Measurements from ENCODE around the gene LAPTM4A.

Gene LAPTM4A

GRCh38 chr2:20016346-20016745 lies 35.1 kb downstream of the LAPTM4A start:
- no peak for TF ChIP-seq CTCF (IDR thresholded peaks at IDR 0.05; ENCODE audit: control extremely low read depth, extremely low read depth, low read depth, missing control alignments)
- POLR2A ChIA-PET, result interaction anchor here (1.5 kb wide), 1 partner anchor 431 kb away, joined by 6 read pairs; the partner anchor contains the start of gene RHOB
- CTCF ChIA-PET, result interaction anchor here (0.7 to 4.7 kb wide), 45 partner anchors 7 to 635 kb away, joined by 3 to 63 read pairs (median 6); partner anchors contain the start of genes LAPTM4A, SDC1 and WDR35
- no peak for DNase-seq (ENCODE audit: extremely low spot score)

GRCh38 chr2:20015482-20016083 lies 35.8 kb downstream of the LAPTM4A start:
- CTCF ChIA-PET, result interaction anchor here (0.7 to 4.7 kb wide), 69 partner anchors 8 to 636 kb away, joined by 3 to 63 read pairs (median 5); partner anchors contain the start of genes LAPTM4A, SDC1 and WDR35
- peak; percentile 58 for DNase-seq (ENCODE audit: extremely low spot score)
- POLR2A ChIA-PET, result interaction anchor here (1.5 kb wide), 1 partner anchor 431 kb away, joined by 6 read pairs; the partner anchor contains the start of gene RHOB
- peak; percentile 45 for TF ChIP-seq CTCF (IDR thresholded peaks at IDR 0.05; ENCODE audit: control extremely low read depth, extremely low read depth, low read depth, missing control alignments)

GRCh38 chr2:20013126-20013849 lies 38.1 kb downstream of the LAPTM4A start:
- CTCF ChIA-PET, result interaction anchor here (0.9 to 4.7 kb wide), 11 partner anchors 11 to 85 kb away, joined by 3 to 63 read pairs (median 8); partner anchors contain the start of genes LAPTM4A and WDR35

GRCh38 chr2:20012282-20013125 lies 38.9 kb downstream of the LAPTM4A start, which contains the start of gene MATN3:
Gene MATN3 (minus strand): TSS chr2:20012668. CDS start chr2:20012631, 37 bp downstream.
- CTCF ChIA-PET, result interaction anchor here (1.9 to 4.7 kb wide), 4 partner anchors 10 to 85 kb away, joined by 6 to 63 read pairs (median 14); partner anchors contain the start of gene LAPTM4A
- TF ChIP-seq CTCF (IDR thresholded peaks at IDR 0.05; ENCODE audit: control extremely low read depth, extremely low read depth, low read depth, missing control alignments), result no peak
- POLR2A ChIA-PET, result no interaction called here
- peak; percentile 45 for DNase-seq (ENCODE audit: extremely low spot score)

More at GRCh38 chr2:20013126-20013849, 38.1 kb downstream of the LAPTM4A start:
- no peak for TF ChIP-seq CTCF (IDR thresholded peaks at IDR 0.05; ENCODE audit: control extremely low read depth, extremely low read depth, low read depth, missing control alignments)
- no peak for DNase-seq (ENCODE audit: extremely low spot score)
- POLR2A ChIA-PET, result no interaction called here

- ChIA-PET CTCF (interaction anchor here (1.9 to 4.7 kb wide), 2 partner anchors 10 to 36 kb away, joined by 6 to 63 read pairs; partner anchors contain the start of gene LAPTM4A), POLR2A (no interaction called here)
- DNase-seq (ENCODE audit: extremely low spot score), result no peak
- TF ChIP-seq CTCF (IDR thresholded peaks at IDR 0.05; ENCODE audit: control extremely low read depth, extremely low read depth, low read depth, missing control alignments), result no peak
Observed at GRCh38 chr2:20012032-20012281, 39.5 kb downstream of the LAPTM4A start.
